ENCODE data around the gene ZYG11A. TPM values are rescaled to one million over a fixed set of nuclear protein-coding genes. Genes with fewer than 3 reads are reported as not detected.
"Not testable (repeated sequence)": the region's sequence is repeated elsewhere in the genome, so short reads cannot be mapped to it uniquely, and the experiment has no call there.

The ZYG11A gene
- total and polyA plus RNA-seq, 8 donors = not detected

DNA sequence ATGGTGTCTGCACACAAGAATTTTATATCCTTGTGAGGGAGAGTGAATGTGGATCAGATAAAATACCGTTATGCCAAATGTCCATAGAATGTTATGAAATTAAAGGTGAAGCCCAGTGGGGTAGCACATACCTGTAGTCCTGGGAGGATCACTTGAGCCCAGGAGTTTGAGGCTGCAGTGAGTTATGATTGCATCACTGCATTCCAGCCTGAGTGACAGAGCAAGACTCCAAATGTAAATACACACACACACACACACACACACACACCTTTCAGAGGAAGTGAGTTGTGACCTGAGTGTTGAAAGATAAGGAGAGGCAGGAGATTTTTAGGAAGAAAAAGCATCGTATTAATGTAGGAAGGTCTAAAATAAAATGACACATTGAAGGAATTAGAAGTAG is 28.1 kb upstream of the ZYG11A start:
- Histone ChIP-seq H3K36me3 (peaks cover 0 to 16% (median 4%) of the 10 kb centered on the region in 3 donors), H3K4me1 (no peaks in the 10 kb centered on the region), H3K4me3 (no peak overlapping the region), H3K27me3 (no peaks in the 10 kb centered on the region), H3K27ac (no peak overlapping the region), H3K9me3 (no peaks in the 10 kb centered on the region)
- 79 to 85% methylated on average over 2 of the region's 2 CpGs for WGBS, 2 donors
- FAIRE-seq (no peak), ATAC-seq (no peak), DNase-seq (no peak)
- TF ChIP-seq, protein P1, sequence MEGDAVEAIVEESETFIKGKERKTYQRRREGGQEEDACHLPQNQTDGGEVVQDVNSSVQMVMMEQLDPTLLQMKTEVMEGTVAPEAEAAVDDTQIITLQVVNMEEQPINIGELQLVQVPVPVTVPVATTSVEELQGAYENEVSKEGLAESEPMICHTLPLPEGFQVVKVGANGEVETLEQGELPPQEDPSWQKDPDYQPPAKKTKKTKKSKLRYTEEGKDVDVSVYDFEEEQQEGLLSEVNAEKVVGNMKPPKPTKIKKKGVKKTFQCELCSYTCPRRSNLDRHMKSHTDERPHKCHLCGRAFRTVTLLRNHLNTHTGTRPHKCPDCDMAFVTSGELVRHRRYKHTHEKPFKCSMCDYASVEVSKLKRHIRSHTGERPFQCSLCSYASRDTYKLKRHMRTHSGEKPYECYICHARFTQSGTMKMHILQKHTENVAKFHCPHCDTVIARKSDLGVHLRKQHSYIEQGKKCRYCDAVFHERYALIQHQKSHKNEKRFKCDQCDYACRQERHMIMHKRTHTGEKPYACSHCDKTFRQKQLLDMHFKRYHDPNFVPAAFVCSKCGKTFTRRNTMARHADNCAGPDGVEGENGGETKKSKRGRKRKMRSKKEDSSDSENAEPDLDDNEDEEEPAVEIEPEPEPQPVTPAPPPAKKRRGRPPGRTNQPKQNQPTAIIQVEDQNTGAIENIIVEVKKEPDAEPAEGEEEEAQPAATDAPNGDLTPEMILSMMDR (IDR thresholded peaks at IDR 0.05) = no peak
- intact Hi-C loops (cut with DNase I) = no loop called here

DNA sequence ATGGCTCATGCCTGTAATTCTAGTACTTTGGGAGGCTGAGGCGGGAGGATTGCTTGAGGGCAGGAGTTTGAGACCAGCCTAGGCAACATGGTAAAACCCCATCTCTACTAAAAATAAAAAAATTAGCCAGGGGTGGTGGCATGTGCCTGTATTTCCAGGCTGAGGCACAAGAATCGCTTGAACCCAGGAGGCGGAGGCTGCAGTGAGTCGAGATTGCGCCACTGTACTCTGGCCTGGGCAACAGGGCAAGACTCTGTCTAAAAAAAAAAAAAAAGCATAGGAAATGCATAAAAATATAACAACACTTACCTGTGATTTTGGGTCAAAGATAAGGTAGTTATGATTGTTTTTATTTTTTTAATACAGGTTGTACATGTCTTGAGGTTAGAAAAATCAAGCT is 21.7 kb upstream of the ZYG11A start:
- H3K27ac ChIP-seq; FAIRE-seq; H3K4me3 ChIP-seq; intact Hi-C loops (cut with DNase I); H3K27me3 ChIP-seq; H3K4me1 ChIP-seq; H3K9me3 ChIP-seq; ATAC-seq; DNase-seq: not testable (repeated sequence)
- peaks cover 0 to 18% (median 4%) of the 10 kb centered on the region in 3 donors for H3K36me3 ChIP-seq
- 94 to 96% methylated on average over 5 of the region's 5 CpGs for WGBS, 2 donors

GRCh38 chr1:52825868-52826267 is 16.7 kb upstream of the ZYG11A start:
- intact Hi-C loops (cut with DNase I) = no loop called here
- no peak for FAIRE-seq
- Histone ChIP-seq H3K27ac (no peak overlapping the region), H3K4me1 (no peaks in the 10 kb centered on the region), H3K4me3 (no peak overlapping the region), H3K27me3 (no peaks in the 10 kb centered on the region), H3K36me3 (peaks cover 0 to 15% (median 0%) of the 10 kb centered on the region in 3 donors), H3K9me3 (no peaks in the 10 kb centered on the region)
- ATAC-seq = no peak
- WGBS, 2 donors = 29 to 34% methylated on average over 1 of the region's 1 CpG
- TF ChIP-seq, protein P1 (IDR thresholded peaks at IDR 0.05) = no peak
- DNase-seq = no peak

DNA sequence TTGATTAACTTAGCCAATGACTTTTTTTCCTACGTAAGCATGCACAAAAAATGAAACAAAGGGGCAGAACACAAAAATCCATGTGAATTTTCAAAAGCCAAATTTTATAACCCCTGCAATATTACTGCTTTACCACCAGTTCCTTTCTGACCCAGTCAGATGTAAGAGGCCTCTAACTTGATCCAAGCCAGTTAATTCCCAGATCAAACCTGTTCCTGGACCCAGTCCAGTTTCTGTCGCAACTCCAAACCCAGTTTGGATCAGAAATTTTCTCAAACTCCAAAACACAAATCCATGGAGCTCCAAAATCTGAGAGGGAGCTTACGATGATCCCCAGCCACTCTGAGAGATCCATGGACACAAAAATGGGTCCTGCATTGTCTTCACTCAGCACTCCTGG is 7.8 kb upstream of the ZYG11A start:
- no peak overlapping the region for H3K27ac ChIP-seq
- TF ChIP-seq, protein P1 (IDR thresholded peaks at IDR 0.05) = no peak
- H3K27me3 ChIP-seq = no peaks in the 10 kb centered on the region
- intact Hi-C loops (cut with DNase I) = no loop called here
- no peaks in the 10 kb centered on the region for H3K36me3 ChIP-seq
- no peak for DNase-seq
- 75 to 83% methylated on average over 3 of the region's 3 CpGs for WGBS, 2 donors
- no peak for FAIRE-seq
- no peaks in the 10 kb centered on the region for H3K4me1 ChIP-seq
- ATAC-seq = no peak
- H3K9me3 ChIP-seq = no peaks in the 10 kb centered on the region
- H3K4me3 ChIP-seq = no peak overlapping the region

GRCh38 chr1:52836035-52836434 is 6.5 kb upstream of the ZYG11A start:
- TF ChIP-seq, protein P1 (IDR thresholded peaks at IDR 0.05) = no peak
- no peaks in the 10 kb centered on the region for H3K27me3 ChIP-seq
- H3K27ac ChIP-seq = no peak overlapping the region
- intact Hi-C loops (cut with DNase I) = no loop called here
- H3K9me3 ChIP-seq = no peaks in the 10 kb centered on the region
- no peaks in the 10 kb centered on the region for H3K4me1 ChIP-seq
- DNase-seq (no peak), ATAC-seq (no peak), FAIRE-seq (no peak)
- no peak overlapping the region for H3K4me3 ChIP-seq
- 46 to 53% methylated on average over 3 of the region's 3 CpGs for WGBS, 2 donors
- no peaks in the 10 kb centered on the region for H3K36me3 ChIP-seq

- DNase-seq; H3K4me3 ChIP-seq; FAIRE-seq; ATAC-seq; H3K4me1 ChIP-seq; H3K9me3 ChIP-seq; intact Hi-C loops (cut with DNase I); H3K27ac ChIP-seq; H3K36me3 ChIP-seq: not testable (repeated sequence)
- 89 to 91% methylated on average over 10 of the region's 10 CpGs for WGBS, 2 donors
- peaks cover 0 to 17% (median 0%) of the 10 kb centered on the region in 4 donors for H3K27me3 ChIP-seq
Measured at GRCh38 chr1:52839175-52839574, 3.4 kb upstream of the ZYG11A start.

DNA sequence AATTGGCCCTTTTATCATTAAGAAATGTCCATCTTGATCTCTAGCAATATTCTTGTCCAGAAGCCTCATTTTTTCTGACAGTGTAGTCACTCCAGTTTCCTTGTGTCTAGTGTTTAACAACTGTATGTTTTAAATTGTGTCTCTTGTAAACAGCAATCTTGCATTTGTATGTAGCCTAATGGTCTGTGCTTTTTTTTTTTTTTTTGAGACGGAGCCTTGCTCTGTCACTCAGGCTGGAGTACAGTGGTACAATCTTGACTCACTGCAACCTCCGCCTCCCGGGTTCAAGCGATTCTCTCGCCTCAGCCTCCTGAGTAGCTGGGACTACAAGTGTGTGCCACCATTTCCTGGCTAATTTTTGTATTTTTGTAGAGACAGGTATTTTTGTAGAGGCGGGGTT is 2.6 kb downstream of the ZYG11A start:
- intact Hi-C loops (cut with DNase I); H3K36me3 ChIP-seq; H3K4me3 ChIP-seq; FAIRE-seq; H3K9me3 ChIP-seq; DNase-seq; H3K4me1 ChIP-seq; H3K27ac ChIP-seq; ATAC-seq: not testable (repeated sequence)
- peaks cover 0 to 20% (median 0%) of the 10 kb centered on the region in 4 donors for H3K27me3 ChIP-seq
- 67 to 89% methylated on average over 6 of the region's 6 CpGs for WGBS, 2 donors
